LNCaP clone FGC (cell line): ENCODE data around the gene RND3.

Source experiments
- DNase-seq: peaks from one replicate; pipeline ENCODE4 v3.0.0-alpha.2; 2011; ENCODE audit warnings: low read depth
- H3K4me3 ChIP-seq: 2 replicates; pipeline ENCODE4 v1.5.1; 2011; ENCODE audit warnings: mild to moderate bottlenecking, low read depth, low read length, control low read depth
- CTCF ChIP-seq: IDR thresholded peaks from 2 replicates; pipeline ENCODE4 v1.5.1; 2012; ENCODE audit warnings: mild to moderate bottlenecking; ENCODE audit not compliant: control insufficient read depth, insufficient read depth; ENCODE audit errors: extremely low read depth

Gene RND3

GRCh38 chr2:150482111-150482510 is 5.4 kb downstream of the RND3 start:
- DNase-seq, result no peak
- no peak overlapping the region for H3K4me3 ChIP-seq
- no peak for TF ChIP-seq CTCF

- no peak overlapping the region for H3K4me3 ChIP-seq
These were observed 6.3 kb downstream of the RND3 start for GRCh38 chr2:150480971-150481830.

GRCh38 chr2:150480241-150480640 is 7.2 kb downstream of the RND3 start:
- no peak for TF ChIP-seq CTCF
- no peak for DNase-seq
- H3K4me3 ChIP-seq, result no peak overlapping the region

More at GRCh38 chr2:150480971-150481830, 6.3 kb downstream of the RND3 start:
- no peak for DNase-seq
- TF ChIP-seq CTCF, result no peak

GRCh38 chr2:150479075-150479915 is 8.2 kb downstream of the RND3 start:
- no peak for TF ChIP-seq CTCF
- no peak overlapping the region for H3K4me3 ChIP-seq
- DNase-seq, result no peak

GRCh38 chr2:150478200-150478974 is 9.1 kb downstream of the RND3 start:
- DNase-seq, result peak; percentile 31
- H3K4me3 ChIP-seq, result no peak overlapping the region
- no peak for TF ChIP-seq CTCF

- DNase-seq, result no peak
- no peak overlapping the region for H3K4me3 ChIP-seq
- no peak for TF ChIP-seq CTCF
These were observed 10.1 kb downstream of the RND3 start for GRCh38 chr2:150477347-150477746.
